Measurements from ENCODE around the gene DAGLA. TPM values are rescaled to one million over a fixed set of nuclear protein-coding genes. Genes with fewer than 3 reads are reported as not detected.

DAGLA gene
- total and polyA plus RNA-seq, 2 of the 13 experiments (the other 11 are each of a cell fraction or from before 2014, with no cell fraction given): 2.6 to 3.9 TPM

DNA sequence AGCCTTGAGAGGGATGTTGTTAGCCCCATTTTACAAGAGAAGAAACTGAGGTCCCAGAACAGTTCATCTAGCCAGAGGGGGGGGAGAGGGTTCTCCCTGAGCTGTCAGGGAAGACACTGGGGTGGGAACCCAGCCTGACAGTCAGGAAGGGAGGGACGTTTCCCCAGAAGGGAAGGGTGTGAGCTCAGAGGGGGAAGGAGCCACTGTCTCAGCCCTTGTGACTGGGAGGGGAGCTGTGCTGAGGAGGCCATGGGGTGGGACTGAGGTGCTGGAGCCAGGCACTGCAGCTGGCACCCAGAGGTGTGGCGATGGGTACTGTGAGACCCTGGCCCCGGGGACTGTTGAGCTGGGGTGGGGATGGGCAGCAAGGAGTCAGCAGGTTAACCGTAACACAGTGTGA is 35.7 kb downstream of the DAGLA start:
- no TSS peak for BruUV-seq (replicated peaks)
- H3K4me3 ChIP-seq (replicated peaks in 1 of 3; ENCODE audit: insufficient read depth in 1 of 3, low read depth in 2 of 3, low read length in 3 of 3): no peak overlapping the region
- H3K27me3 ChIP-seq (ENCODE audit: control insufficient read depth in 1 of 2, insufficient read depth in 2 of 2, low read length in 2 of 2): no peaks in the 10 kb centered on the region
- peaks cover 2 to 8% of the 10 kb centered on the region in 2 experiments; a peak in 3 of 5 replicates for H3K36me3 ChIP-seq (replicated peaks in 1 of 2; ENCODE audit: control insufficient read depth in 1 of 2, insufficient read depth in 2 of 2, low read length in 2 of 2)
- no peak overlapping the region for H3K9ac ChIP-seq (ENCODE audit: insufficient read depth, low read depth, low read length)
- in situ Hi-C loops (cut with HindIII; ENCODE audit: extremely low pct_ligation_motif_present, low pct_unique_long_range_greater_than_20kb): no loop called here
- CTCF ChIA-PET (ENCODE audit: low intra/inter-chr PET ratio, low total read pairs): no interaction called here
- intact Hi-C loops (cut with micrococcal nuclease; ENCODE audit: unreplicated experiment): no loop called here
- ATAC-seq (no peak), DNase-seq (ENCODE audit: low spot score) (no peak), FAIRE-seq (no peak)
- peaks cover 19% of the 10 kb centered on the region for H3K4me1 ChIP-seq (ENCODE audit: insufficient read depth, low read length)
- H3K27ac ChIP-seq (ENCODE audit: extremely low read length, insufficient read depth, low read length): no peak overlapping the region
- H2AFZ ChIP-seq (ENCODE audit: low read length): no peak overlapping the region
- TF ChIP-seq ZNF749 (CRISPR knock-in tag; IDR thresholded peaks at IDR 0.05; ENCODE audit: borderline replicate concordance) (no peak), SNAI1 (CRISPR knock-in tag; IDR thresholded peaks at IDR 0.05; ENCODE audit: borderline replicate concordance) (no peak)
- TF ChIP-seq, protein P1, sequence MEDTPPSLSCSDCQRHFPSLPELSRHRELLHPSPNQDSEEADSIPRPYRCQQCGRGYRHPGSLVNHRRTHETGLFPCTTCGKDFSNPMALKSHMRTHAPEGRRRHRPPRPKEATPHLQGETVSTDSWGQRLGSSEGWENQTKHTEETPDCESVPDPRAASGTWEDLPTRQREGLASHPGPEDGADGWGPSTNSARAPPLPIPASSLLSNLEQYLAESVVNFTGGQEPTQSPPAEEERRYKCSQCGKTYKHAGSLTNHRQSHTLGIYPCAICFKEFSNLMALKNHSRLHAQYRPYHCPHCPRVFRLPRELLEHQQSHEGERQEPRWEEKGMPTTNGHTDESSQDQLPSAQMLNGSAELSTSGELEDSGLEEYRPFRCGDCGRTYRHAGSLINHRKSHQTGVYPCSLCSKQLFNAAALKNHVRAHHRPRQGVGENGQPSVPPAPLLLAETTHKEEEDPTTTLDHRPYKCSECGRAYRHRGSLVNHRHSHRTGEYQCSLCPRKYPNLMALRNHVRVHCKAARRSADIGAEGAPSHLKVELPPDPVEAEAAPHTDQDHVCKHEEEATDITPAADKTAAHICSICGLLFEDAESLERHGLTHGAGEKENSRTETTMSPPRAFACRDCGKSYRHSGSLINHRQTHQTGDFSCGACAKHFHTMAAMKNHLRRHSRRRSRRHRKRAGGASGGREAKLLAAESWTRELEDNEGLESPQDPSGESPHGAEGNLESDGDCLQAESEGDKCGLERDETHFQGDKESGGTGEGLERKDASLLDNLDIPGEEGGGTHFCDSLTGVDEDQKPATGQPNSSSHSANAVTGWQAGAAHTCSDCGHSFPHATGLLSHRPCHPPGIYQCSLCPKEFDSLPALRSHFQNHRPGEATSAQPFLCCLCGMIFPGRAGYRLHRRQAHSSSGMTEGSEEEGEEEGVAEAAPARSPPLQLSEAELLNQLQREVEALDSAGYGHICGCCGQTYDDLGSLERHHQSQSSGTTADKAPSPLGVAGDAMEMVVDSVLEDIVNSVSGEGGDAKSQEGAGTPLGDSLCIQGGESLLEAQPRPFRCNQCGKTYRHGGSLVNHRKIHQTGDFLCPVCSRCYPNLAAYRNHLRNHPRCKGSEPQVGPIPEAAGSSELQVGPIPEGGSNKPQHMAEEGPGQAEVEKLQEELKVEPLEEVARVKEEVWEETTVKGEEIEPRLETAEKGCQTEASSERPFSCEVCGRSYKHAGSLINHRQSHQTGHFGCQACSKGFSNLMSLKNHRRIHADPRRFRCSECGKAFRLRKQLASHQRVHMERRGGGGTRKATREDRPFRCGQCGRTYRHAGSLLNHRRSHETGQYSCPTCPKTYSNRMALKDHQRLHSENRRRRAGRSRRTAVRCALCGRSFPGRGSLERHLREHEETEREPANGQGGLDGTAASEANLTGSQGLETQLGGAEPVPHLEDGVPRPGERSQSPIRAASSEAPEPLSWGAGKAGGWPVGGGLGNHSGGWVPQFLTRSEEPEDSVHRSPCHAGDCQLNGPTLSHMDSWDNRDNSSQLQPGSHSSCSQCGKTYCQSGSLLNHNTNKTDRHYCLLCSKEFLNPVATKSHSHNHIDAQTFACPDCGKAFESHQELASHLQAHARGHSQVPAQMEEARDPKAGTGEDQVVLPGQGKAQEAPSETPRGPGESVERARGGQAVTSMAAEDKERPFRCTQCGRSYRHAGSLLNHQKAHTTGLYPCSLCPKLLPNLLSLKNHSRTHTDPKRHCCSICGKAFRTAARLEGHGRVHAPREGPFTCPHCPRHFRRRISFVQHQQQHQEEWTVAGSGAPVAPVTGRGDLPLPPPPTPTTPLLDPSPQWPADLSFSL (CRISPR knock-in tag; IDR thresholded peaks at IDR 0.05): no peak
- POLR2A ChIA-PET: no interaction called here
- peaks cover 5% of the 10 kb centered on the region for H3K79me2 ChIP-seq (ENCODE audit: insufficient read depth, low read length)
- H3K9me3 ChIP-seq (ENCODE audit: low read length): no peaks in the 10 kb centered on the region
- WGBS (ENCODE audit: low lambda C conversion rate): 90% methylated on average over 4 of the region's 4 CpGs
- no peak overlapping the region for H3K4me2 ChIP-seq (ENCODE audit: low read depth, low read length)
- H4K20me1 ChIP-seq (ENCODE audit: insufficient read depth, low read length): no peaks in the 10 kb centered on the region
